GM21515 (cell line): Measurements from ENCODE around the gene SHPK.

Experiments
- ATAC-seq: cut with Tn5 transposase; IDR thresholded peaks from one replicate; pipeline ENCODE4 v1.9.1; 2021; ENCODE audit not compliant: unreplicated experiment

Gene SHPK

GRCh38 chr17:3636154-3636907, at the start of gene SHPK, which contains the start of gene CTNS:
SHPK (minus strand) TSS chr17:3636250; CDS start chr17:3636219, 31 bp downstream.
CTNS (plus strand) TSS chr17:3636760; CDS start chr17:3640207, 3,447 bp downstream.
- ATAC-seq: peak; percentile 88

- no peak for ATAC-seq
Measured at GRCh38 chr17:3685174-3685573, 49.1 kb upstream of the SHPK start.

GRCh38 chr17:3683054-3683511, 47.0 kb upstream of the SHPK start:
- no peak for ATAC-seq

GRCh38 chr17:3682033-3682432, 46.0 kb upstream of the SHPK start:
- ATAC-seq: no peak

GRCh38 chr17:3681565-3681964, 45.5 kb upstream of the SHPK start:
- no peak for ATAC-seq

- ATAC-seq: no peak
Measured at GRCh38 chr17:3681057-3681456, 45.0 kb upstream of the SHPK start.

- no peak for ATAC-seq
Measured at GRCh38 chr17:3679531-3680126, 43.6 kb upstream of the SHPK start.

- no peak for ATAC-seq
Measured at GRCh38 chr17:3678821-3679530, 42.9 kb upstream of the SHPK start.

GRCh38 chr17:3678095-3678820, 42.2 kb upstream of the SHPK start:
- ATAC-seq: no peak

GRCh38 chr17:3675886-3676285, 39.8 kb upstream of the SHPK start:
- no peak for ATAC-seq

- ATAC-seq: no peak
Measured at GRCh38 chr17:3672571-3672970, 36.5 kb upstream of the SHPK start.

- no peak for ATAC-seq
Measured at GRCh38 chr17:3669548-3669947, 33.5 kb upstream of the SHPK start.

- ATAC-seq: no peak
Measured at GRCh38 chr17:3669085-3669347, 33.0 kb upstream of the SHPK start.

- ATAC-seq: peak; percentile 86
Measured at GRCh38 chr17:3668279-3669084, 32.4 kb upstream of the SHPK start, which contains the start of the genes EMC6 and TAX1BP3. EMC6 (plus strand) TSS chr17:3668812; CDS start chr17:3669147, 335 bp downstream. TAX1BP3 (minus strand) TSS chr17:3668578; CDS start chr17:3668526, 52 bp downstream.

- peak; percentile 4 for ATAC-seq
Measured at GRCh38 chr17:3667366-3668278, 31.6 kb upstream of the SHPK start.

- no peak for ATAC-seq
Measured at GRCh38 chr17:3666516-3666915, 30.5 kb upstream of the SHPK start.

- ATAC-seq: no peak
Measured at GRCh38 chr17:3665834-3666233, 29.8 kb upstream of the SHPK start.

GRCh38 chr17:3663102-3664011, 27.3 kb upstream of the SHPK start:
- no peak for ATAC-seq
